Pancreas (tissue), 10 donors: ENCODE measurements around the gene KDM4B. TPM values are rescaled to one million over a fixed set of nuclear protein-coding genes. Genes with fewer than 3 reads are reported as not detected.
"Not testable (repeated sequence)": the region's sequence is repeated elsewhere in the genome, so short reads cannot be mapped to it uniquely, and the experiment has no call there.

Experiments
- ATAC-seq, 4 donors: fragments of 200-7000 bp; cut with Tn5 transposase; one replicate each; pipeline versions ENCODE4 v1.8.0 to v1.9.1; 2020; ENCODE audit warnings: mild to moderate bottlenecking in 4 of 4, moderate library complexity in 4 of 4
- DNase-seq, 6 donors: peaks; one replicate each; pipeline ENCODE4 v3.0.0-alpha.2; 2020
- FAIRE-seq: peaks from 2 replicates; lab custom pipeline; 2012; peaks lifted over from hg19 to GRCh38; lab: Jason Lieb, UNC
- H3K27ac ChIP-seq, 4 donors: fragments of 200-600 bp; sonication (generic); 1 replicate in 3 of 4; 2 replicates in 1 of 4; pipeline versions ENCODE4 v1.5.0 to v1.8.0; 2020
- H3K27me3 ChIP-seq, 4 donors: fragments of 200-600 bp; one replicate each; pipeline ENCODE4 v1.8.0; 2021
- H3K36me3 ChIP-seq, 3 donors: fragments of 200-600 bp; sonication (generic) in 1 of 3; one replicate each; pipeline versions ENCODE4 v1.5.0 to v1.8.0; 2020 to 2021
- H3K4me1 ChIP-seq, 3 donors: fragments of 200-600 bp; one replicate each; pipeline ENCODE4 v1.8.0; 2021
- H3K4me3 ChIP-seq, 4 donors: fragments of 200-600 bp; sonication (generic) in 2 of 4; one replicate each; pipeline versions ENCODE4 v1.5.0 to v1.8.0; 2020 to 2021
- H3K9me3 ChIP-seq, 4 donors: fragments of 200-600 bp; one replicate each; pipeline ENCODE4 v1.8.0; 2021
- CTCF ChIP-seq, 4 donors: fragments of 200-600 bp; sonication (generic) in 3 of 4; IDR thresholded peaks; one replicate each; pipeline versions ENCODE4 v1.5.0 to v1.8.0; 2021; ENCODE audit warnings: antibody characterized with exemption in 4 of 4
- WGBS, 2 donors: extraction: QIAGEN DNeasy Blood & Tissue Kit; methylation state at CpG; one replicate each; pipeline ENCODE4 v1.1.7; 2013; 5-methylcytosine and 5-hydroxymethylcytosine counted together
- intact Hi-C, 3 donors: fragments of 100-400 bp; cut with DNase I; formaldehyde crosslinking; loops; one replicate each; pipeline versions ENCODE4 v1.11.1 to v1.14.2; 2022
- polyA plus RNA-seq, 2 donors: library from polyadenylated mRNA; stranded (reverse); fragments of 200-250 nt; gene quantifications; one replicate each; pipeline ENCODE4 v1.2.3, GENCODE V29; 2013
- total RNA-seq, 6 donors: library from RNA; stranded (reverse); fragmentation: NEBNext Ultra II Directional in 4 of 6; extraction: Animal tissue kit (Norgen Biotek cat#: 25700) in 4 of 6; gene quantifications; one replicate each; pipeline versions ENCODE4 v1.2.1 to v1.2.4, GENCODE V29; 2021 to 2023
- donor health status: healthy with polysubstance abuse.
- donor health status: DM: no; HTN: no; CAD: no; lungs with moderate emphysema.
- donor health status: DM: no; HTN: no; CAD: no.
- donor health status: control.
- donor health status: control.
- donor health status: Bipolar disorder and iron deficiency.
- donor health status: DM: yes; HTN: yes; CAD: no.
- donor health status: DM: no; HTN: no; CAD: no.
- donor health status: DM: no; HTN: no; CAD: no.
- donor health status: DM: yes; HTN: yes; CAD: no.

KDM4B gene
- total and polyA plus RNA-seq, 8 donors = 13.8 to 24.0 (median 18.5) TPM

GRCh38 chr19:4971424-4971793, 2.5 kb downstream of the KDM4B start:
- FAIRE-seq (no peak), DNase-seq (peak in 2 of 6 donors; percentile 35 to 62), ATAC-seq (peak in 2 of 4 donors; percentile 6 to 14)
- WGBS, 2 donors = 20 to 29% methylated on average over 10 of the region's 10 CpGs
- H3K9me3 ChIP-seq = no peaks in the 10 kb centered on the region
- no peaks in the 10 kb centered on the region for H3K27me3 ChIP-seq
- H3K4me3 ChIP-seq = peak overlapping the region in 2 of 4 donors; percentile 59 to 65
- TF ChIP-seq CTCF (IDR thresholded peaks at IDR 0.05) = no peak
- intact Hi-C loops = no loop called here
- H3K36me3 ChIP-seq = no peaks in the 10 kb centered on the region
- peak overlapping the region in 1 of 4 donors; percentile 37 for H3K27ac ChIP-seq
- H3K4me1 ChIP-seq = peaks cover 0 to 24% (median 3%) of the 10 kb centered on the region in 3 donors

GRCh38 chr19:4971816-4972495, 3.0 kb downstream of the KDM4B start:
- peak overlapping the region in 2 of 4 donors; percentile 59 to 65 for H3K4me3 ChIP-seq
- no peak overlapping the region for H3K27ac ChIP-seq
- intact Hi-C loops = no loop called here
- FAIRE-seq (no peak), DNase-seq (no peak), ATAC-seq (no peak)
- no peak for TF ChIP-seq CTCF (IDR thresholded peaks at IDR 0.05)
- H3K27me3 ChIP-seq = no peaks in the 10 kb centered on the region
- H3K9me3 ChIP-seq = no peaks in the 10 kb centered on the region
- H3K4me1 ChIP-seq = peaks cover 0 to 30% (median 3%) of the 10 kb centered on the region in 3 donors
- WGBS, 2 donors = 80 to 84% methylated on average over 13 to 19 of the region's 19 CpGs
- H3K36me3 ChIP-seq = no peaks in the 10 kb centered on the region

- no peak for TF ChIP-seq CTCF (IDR thresholded peaks at IDR 0.05)
- Histone ChIP-seq H3K27ac (no peak overlapping the region), H3K36me3 (no peaks in the 10 kb centered on the region), H3K9me3 (no peaks in the 10 kb centered on the region), H3K27me3 (no peaks in the 10 kb centered on the region), H3K4me1 (peaks cover 0 to 31% (median 3%) of the 10 kb centered on the region in 3 donors), H3K4me3 (no peak overlapping the region)
- DNase-seq = no peak
- 65 to 68% methylated on average over 12 of the region's 12 CpGs for WGBS, 2 donors
- no peak for ATAC-seq
- intact Hi-C loops = no loop called here
- FAIRE-seq = no peak
Measured at GRCh38 chr19:4972509-4973230, 3.8 kb downstream of the KDM4B start.

GRCh38 chr19:4974880-4975469, 6.1 kb downstream of the KDM4B start:
- Histone ChIP-seq H3K27me3 (no peaks in the 10 kb centered on the region), H3K9me3 (no peaks in the 10 kb centered on the region), H3K4me3 (no peak overlapping the region), H3K4me1 (peaks cover 3 to 35% (median 6%) of the 10 kb centered on the region in 3 donors), H3K36me3 (no peaks in the 10 kb centered on the region), H3K27ac (no peak overlapping the region)
- no peak for DNase-seq
- no peak for ATAC-seq
- FAIRE-seq = no peak
- TF ChIP-seq CTCF (IDR thresholded peaks at IDR 0.05) = no peak
- 80 to 84% methylated on average over 14 of the region's 14 CpGs for WGBS, 2 donors
- intact Hi-C loops = no loop called here

GRCh38 chr19:4975601-4976000, 6.7 kb downstream of the KDM4B start:
- peaks cover 3 to 35% (median 6%) of the 10 kb centered on the region in 3 donors for H3K4me1 ChIP-seq
- H3K9me3 ChIP-seq, FAIRE-seq, ATAC-seq, H3K36me3 ChIP-seq, H3K27me3 ChIP-seq, H3K4me3 ChIP-seq, DNase-seq, intact Hi-C loops: not testable (repeated sequence)
- peak overlapping the region in 2 of 4 donors; percentile 48 to 63 for H3K27ac ChIP-seq
- WGBS, 2 donors = 95 to 96% methylated on average over 13 of the region's 13 CpGs
